Panc1 (cell line): ENCODE data around the gene MGMT. TPM values are rescaled to one million over a fixed set of nuclear protein-coding genes. Genes with fewer than 3 reads are reported as not detected.

Experiments used
- ATAC-seq: fragments of 200-7000 bp; cut with Tn5 transposase; 2 replicates; pipeline ENCODE4 v1.9.1; 2020; ENCODE audit warnings: mild to moderate bottlenecking, moderate library complexity
- BruUV-seq: library from RNA; stranded (reverse); fragments of 400-500 nt; replicated peaks from 2 replicates; lab custom pipeline; 2021; lab: Mats Ljungman, UMichigan
- CTCF ChIA-PET: fragments of 300-600 bp; sonication (Branson Sonifier 250); formaldehyde crosslinking; loops from one replicate; lab custom pipeline; 2022; ENCODE audit warnings: antibody characterized with exemption; lab: Charles Lee
- POLR2A ChIA-PET: fragments of 300-600 bp; sonication (Branson Sonifier 250); formaldehyde crosslinking; loops from one replicate; lab custom pipeline; 2022; ENCODE audit warnings: antibody characterized with exemption; lab: Charles Lee
- DNase-seq: peaks from one replicate; pipeline ENCODE4 v3.0.0-alpha.2; 2010; ENCODE audit warnings: low read depth, low spot score
- H3K27ac ChIP-seq: 2 replicates; pipeline ENCODE4 v1.5.1; 2011; ENCODE audit warnings: mild to moderate bottlenecking, low read length, inconsistent platforms
- H3K27me3 ChIP-seq: fragments of 200-500 bp; sonication (Bioruptor generic); 2 replicates; pipeline ENCODE4 v1.6.0; 2014; ENCODE audit warnings: low read length, inconsistent platforms; ENCODE audit not compliant: control insufficient read depth, insufficient read depth
- H3K36me3 ChIP-seq: fragments of 200-500 bp; sonication (Bioruptor generic); 2 replicates; pipeline ENCODE4 v1.5.1; 2014; ENCODE audit warnings: inconsistent platforms, mild to moderate bottlenecking, low read length, moderate library complexity; ENCODE audit not compliant: control insufficient read depth, insufficient read depth
- H3K4me1 ChIP-seq: 2 replicates; pipeline ENCODE4 v1.5.1; 2011; ENCODE audit warnings: inconsistent platforms, mild to moderate bottlenecking, low read length, moderate library complexity; ENCODE audit not compliant: control insufficient read depth, insufficient read depth
- H3K4me3 ChIP-seq, 2 experiments: 2 replicates each; pipeline ENCODE4 v1.5.1; 2011 to 2012; ENCODE audit warnings: low read depth in 2 of 2, low read length in 2 of 2, mild to moderate bottlenecking in 2 of 2, inconsistent platforms in 1 of 2, moderate library complexity in 1 of 2
- H3K9me3 ChIP-seq: fragments of 200-500 bp; sonication (Bioruptor generic); 2 replicates; pipeline ENCODE4 v1.5.1; 2014; ENCODE audit warnings: low read depth, mild to moderate bottlenecking, inconsistent platforms, low read length, moderate library complexity; ENCODE audit not compliant: control insufficient read depth, insufficient read depth
- POLR2AphosphoS5 ChIP-seq: IDR thresholded peaks from 2 replicates; pipeline ENCODE4 v1.6.1; 2012; ENCODE audit warnings: mild to moderate bottlenecking, low read depth, low read length, moderate library complexity
- SIN3A ChIP-seq: IDR thresholded peaks from 2 replicates; pipeline ENCODE4 v1.6.1; 2012; ENCODE audit warnings: low read depth, mild to moderate bottlenecking, low read length, moderate library complexity, borderline replicate concordance; ENCODE audit not compliant: insufficient read depth
- TCF7L2 ChIP-seq: IDR thresholded peaks from 2 replicates; pipeline ENCODE4 v1.6.1; 2011; ENCODE audit warnings: mild to moderate bottlenecking, low read depth, low read length, inconsistent platforms
- in situ Hi-C: cut with HindIII; loops from 2 replicates; pipeline ENCODE4 v1.10.0; 2016; ENCODE audit warnings: low sequenced_read_pairs, low pct_unique_long_range_greater_than_20kb
- intact Hi-C: fragments of 100-400 bp; cut with micrococcal nuclease; formaldehyde crosslinking; loops from one replicate; pipeline ENCODE4 v1.10.0; 2022; ENCODE audit not compliant: unreplicated experiment
- total RNA-seq: library from RNA; stranded (reverse); gene quantifications from one replicate; pipeline ENCODE4 v1.2.1, GENCODE V29; 2021; ENCODE audit not compliant: unreplicated experiment
- TF ChIP-seq, protein P1 (sequence below), 2 experiments: IDR thresholded peaks; 2 replicates each; pipeline ENCODE4 v1.6.1; 2011 to 2012; ENCODE audit warnings: low read depth in 2 of 2, control low read depth in 1 of 2, low read length in 1 of 2, mild to moderate bottlenecking in 1 of 2, moderate library complexity in 1 of 2; ENCODE audit not compliant: insufficient read depth in 1 of 2
- TF ChIP-seq, protein P2 (sequence below): fragments of 450-650 bp; IDR thresholded peaks from 2 replicates; pipeline ENCODE4 v1.5.1; 2017; ENCODE audit warnings: mild to moderate bottlenecking

MGMT gene
- total RNA-seq, 1 experiment from 2014 or later, result 27.3 TPM

GRCh38 chr10:129713659-129714265 is 246.7 kb downstream of the MGMT start:
- ATAC-seq (no peak), DNase-seq (no peak)
- Histone ChIP-seq H3K27me3 (no peaks in the 10 kb centered on the region), H3K9me3 (no peaks in the 10 kb centered on the region), H3K4me1 (no peaks in the 10 kb centered on the region), H3K4me3 (no peak overlapping the region), H3K27ac (no peak overlapping the region), H3K36me3 (no peaks in the 10 kb centered on the region)
- intact Hi-C loops (no loop called here), in situ Hi-C loops (no loop called here)
- ChIA-PET CTCF (no interaction called here), POLR2A (no interaction called here)
- no TSS peak for BruUV-seq
- TF ChIP-seq TCF7L2 (no peak), POLR2AphosphoS5 (no peak), SIN3A (no peak)
- TF ChIP-seq, protein P1, sequence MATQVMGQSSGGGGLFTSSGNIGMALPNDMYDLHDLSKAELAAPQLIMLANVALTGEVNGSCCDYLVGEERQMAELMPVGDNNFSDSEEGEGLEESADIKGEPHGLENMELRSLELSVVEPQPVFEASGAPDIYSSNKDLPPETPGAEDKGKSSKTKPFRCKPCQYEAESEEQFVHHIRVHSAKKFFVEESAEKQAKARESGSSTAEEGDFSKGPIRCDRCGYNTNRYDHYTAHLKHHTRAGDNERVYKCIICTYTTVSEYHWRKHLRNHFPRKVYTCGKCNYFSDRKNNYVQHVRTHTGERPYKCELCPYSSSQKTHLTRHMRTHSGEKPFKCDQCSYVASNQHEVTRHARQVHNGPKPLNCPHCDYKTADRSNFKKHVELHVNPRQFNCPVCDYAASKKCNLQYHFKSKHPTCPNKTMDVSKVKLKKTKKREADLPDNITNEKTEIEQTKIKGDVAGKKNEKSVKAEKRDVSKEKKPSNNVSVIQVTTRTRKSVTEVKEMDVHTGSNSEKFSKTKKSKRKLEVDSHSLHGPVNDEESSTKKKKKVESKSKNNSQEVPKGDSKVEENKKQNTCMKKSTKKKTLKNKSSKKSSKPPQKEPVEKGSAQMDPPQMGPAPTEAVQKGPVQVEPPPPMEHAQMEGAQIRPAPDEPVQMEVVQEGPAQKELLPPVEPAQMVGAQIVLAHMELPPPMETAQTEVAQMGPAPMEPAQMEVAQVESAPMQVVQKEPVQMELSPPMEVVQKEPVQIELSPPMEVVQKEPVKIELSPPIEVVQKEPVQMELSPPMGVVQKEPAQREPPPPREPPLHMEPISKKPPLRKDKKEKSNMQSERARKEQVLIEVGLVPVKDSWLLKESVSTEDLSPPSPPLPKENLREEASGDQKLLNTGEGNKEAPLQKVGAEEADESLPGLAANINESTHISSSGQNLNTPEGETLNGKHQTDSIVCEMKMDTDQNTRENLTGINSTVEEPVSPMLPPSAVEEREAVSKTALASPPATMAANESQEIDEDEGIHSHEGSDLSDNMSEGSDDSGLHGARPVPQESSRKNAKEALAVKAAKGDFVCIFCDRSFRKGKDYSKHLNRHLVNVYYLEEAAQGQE (IDR thresholded peaks at IDR 0.05; ENCODE audit: insufficient read depth in 1 of 2, low read depth in 2 of 2, low read length in 1 of 2), result no peak
- TF ChIP-seq, protein P2, sequence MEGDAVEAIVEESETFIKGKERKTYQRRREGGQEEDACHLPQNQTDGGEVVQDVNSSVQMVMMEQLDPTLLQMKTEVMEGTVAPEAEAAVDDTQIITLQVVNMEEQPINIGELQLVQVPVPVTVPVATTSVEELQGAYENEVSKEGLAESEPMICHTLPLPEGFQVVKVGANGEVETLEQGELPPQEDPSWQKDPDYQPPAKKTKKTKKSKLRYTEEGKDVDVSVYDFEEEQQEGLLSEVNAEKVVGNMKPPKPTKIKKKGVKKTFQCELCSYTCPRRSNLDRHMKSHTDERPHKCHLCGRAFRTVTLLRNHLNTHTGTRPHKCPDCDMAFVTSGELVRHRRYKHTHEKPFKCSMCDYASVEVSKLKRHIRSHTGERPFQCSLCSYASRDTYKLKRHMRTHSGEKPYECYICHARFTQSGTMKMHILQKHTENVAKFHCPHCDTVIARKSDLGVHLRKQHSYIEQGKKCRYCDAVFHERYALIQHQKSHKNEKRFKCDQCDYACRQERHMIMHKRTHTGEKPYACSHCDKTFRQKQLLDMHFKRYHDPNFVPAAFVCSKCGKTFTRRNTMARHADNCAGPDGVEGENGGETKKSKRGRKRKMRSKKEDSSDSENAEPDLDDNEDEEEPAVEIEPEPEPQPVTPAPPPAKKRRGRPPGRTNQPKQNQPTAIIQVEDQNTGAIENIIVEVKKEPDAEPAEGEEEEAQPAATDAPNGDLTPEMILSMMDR, result no peak

GRCh38 chr10:129715805-129716204 is 248.8 kb downstream of the MGMT start:
- ChIA-PET POLR2A (no interaction called here), CTCF (no interaction called here)
- Histone ChIP-seq H3K4me1 (no peaks in the 10 kb centered on the region), H3K27ac (no peak overlapping the region), H3K9me3 (peaks cover 1% of the 10 kb centered on the region; the same call in 1 of the 2 replicates), H3K27me3 (no peaks in the 10 kb centered on the region), H3K36me3 (no peaks in the 10 kb centered on the region), H3K4me3 (no peak overlapping the region)
- DNase-seq, result no peak
- TF ChIP-seq, protein P1 (IDR thresholded peaks at IDR 0.05; ENCODE audit: insufficient read depth in 1 of 2, low read depth in 2 of 2, low read length in 1 of 2), result no peak
- TF ChIP-seq POLR2AphosphoS5 (no peak), SIN3A (no peak), TCF7L2 (no peak)
- TF ChIP-seq, protein P2, result no peak
- in situ Hi-C loops (no loop called here), intact Hi-C loops (no loop called here)
- ATAC-seq, result no peak
- no TSS peak for BruUV-seq
